Measurements from ENCODE around the gene EXOC4. TPM values are rescaled to one million over a fixed set of nuclear protein-coding genes. Genes with fewer than 3 reads are reported as not detected.

Gene EXOC4
- total and polyA plus RNA-seq, 2 of the 8 experiments (the other 6 are each of a cell fraction or from before 2014, with no cell fraction given): 27.0 to 67.3 TPM

- TF ChIP-seq, protein P1, sequence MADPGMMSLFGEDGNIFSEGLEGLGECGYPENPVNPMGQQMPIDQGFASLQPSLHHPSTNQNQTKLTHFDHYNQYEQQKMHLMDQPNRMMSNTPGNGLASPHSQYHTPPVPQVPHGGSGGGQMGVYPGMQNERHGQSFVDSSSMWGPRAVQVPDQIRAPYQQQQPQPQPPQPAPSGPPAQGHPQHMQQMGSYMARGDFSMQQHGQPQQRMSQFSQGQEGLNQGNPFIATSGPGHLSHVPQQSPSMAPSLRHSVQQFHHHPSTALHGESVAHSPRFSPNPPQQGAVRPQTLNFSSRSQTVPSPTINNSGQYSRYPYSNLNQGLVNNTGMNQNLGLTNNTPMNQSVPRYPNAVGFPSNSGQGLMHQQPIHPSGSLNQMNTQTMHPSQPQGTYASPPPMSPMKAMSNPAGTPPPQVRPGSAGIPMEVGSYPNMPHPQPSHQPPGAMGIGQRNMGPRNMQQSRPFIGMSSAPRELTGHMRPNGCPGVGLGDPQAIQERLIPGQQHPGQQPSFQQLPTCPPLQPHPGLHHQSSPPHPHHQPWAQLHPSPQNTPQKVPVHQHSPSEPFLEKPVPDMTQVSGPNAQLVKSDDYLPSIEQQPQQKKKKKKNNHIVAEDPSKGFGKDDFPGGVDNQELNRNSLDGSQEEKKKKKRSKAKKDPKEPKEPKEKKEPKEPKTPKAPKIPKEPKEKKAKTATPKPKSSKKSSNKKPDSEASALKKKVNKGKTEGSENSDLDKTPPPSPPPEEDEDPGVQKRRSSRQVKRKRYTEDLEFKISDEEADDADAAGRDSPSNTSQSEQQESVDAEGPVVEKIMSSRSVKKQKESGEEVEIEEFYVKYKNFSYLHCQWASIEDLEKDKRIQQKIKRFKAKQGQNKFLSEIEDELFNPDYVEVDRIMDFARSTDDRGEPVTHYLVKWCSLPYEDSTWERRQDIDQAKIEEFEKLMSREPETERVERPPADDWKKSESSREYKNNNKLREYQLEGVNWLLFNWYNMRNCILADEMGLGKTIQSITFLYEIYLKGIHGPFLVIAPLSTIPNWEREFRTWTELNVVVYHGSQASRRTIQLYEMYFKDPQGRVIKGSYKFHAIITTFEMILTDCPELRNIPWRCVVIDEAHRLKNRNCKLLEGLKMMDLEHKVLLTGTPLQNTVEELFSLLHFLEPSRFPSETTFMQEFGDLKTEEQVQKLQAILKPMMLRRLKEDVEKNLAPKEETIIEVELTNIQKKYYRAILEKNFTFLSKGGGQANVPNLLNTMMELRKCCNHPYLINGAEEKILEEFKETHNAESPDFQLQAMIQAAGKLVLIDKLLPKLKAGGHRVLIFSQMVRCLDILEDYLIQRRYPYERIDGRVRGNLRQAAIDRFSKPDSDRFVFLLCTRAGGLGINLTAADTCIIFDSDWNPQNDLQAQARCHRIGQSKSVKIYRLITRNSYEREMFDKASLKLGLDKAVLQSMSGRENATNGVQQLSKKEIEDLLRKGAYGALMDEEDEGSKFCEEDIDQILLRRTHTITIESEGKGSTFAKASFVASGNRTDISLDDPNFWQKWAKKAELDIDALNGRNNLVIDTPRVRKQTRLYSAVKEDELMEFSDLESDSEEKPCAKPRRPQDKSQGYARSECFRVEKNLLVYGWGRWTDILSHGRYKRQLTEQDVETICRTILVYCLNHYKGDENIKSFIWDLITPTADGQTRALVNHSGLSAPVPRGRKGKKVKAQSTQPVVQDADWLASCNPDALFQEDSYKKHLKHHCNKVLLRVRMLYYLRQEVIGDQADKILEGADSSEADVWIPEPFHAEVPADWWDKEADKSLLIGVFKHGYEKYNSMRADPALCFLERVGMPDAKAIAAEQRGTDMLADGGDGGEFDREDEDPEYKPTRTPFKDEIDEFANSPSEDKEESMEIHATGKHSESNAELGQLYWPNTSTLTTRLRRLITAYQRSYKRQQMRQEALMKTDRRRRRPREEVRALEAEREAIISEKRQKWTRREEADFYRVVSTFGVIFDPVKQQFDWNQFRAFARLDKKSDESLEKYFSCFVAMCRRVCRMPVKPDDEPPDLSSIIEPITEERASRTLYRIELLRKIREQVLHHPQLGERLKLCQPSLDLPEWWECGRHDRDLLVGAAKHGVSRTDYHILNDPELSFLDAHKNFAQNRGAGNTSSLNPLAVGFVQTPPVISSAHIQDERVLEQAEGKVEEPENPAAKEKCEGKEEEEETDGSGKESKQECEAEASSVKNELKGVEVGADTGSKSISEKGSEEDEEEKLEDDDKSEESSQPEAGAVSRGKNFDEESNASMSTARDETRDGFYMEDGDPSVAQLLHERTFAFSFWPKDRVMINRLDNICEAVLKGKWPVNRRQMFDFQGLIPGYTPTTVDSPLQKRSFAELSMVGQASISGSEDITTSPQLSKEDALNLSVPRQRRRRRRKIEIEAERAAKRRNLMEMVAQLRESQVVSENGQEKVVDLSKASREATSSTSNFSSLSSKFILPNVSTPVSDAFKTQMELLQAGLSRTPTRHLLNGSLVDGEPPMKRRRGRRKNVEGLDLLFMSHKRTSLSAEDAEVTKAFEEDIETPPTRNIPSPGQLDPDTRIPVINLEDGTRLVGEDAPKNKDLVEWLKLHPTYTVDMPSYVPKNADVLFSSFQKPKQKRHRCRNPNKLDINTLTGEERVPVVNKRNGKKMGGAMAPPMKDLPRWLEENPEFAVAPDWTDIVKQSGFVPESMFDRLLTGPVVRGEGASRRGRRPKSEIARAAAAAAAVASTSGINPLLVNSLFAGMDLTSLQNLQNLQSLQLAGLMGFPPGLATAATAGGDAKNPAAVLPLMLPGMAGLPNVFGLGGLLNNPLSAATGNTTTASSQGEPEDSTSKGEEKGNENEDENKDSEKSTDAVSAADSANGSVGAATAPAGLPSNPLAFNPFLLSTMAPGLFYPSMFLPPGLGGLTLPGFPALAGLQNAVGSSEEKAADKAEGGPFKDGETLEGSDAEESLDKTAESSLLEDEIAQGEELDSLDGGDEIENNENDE (IDR thresholded peaks at IDR 0.05; ENCODE audit: insufficient replicate concordance, low read length): no peak
- TF ChIP-seq CBX5 (IDR thresholded peaks at IDR 0.05; ENCODE audit: low read depth, low read length) (no peak), JUND (IDR thresholded peaks at IDR 0.05; ENCODE audit: low read length) (no peak), SP2 (IDR thresholded peaks at IDR 0.05; ENCODE audit: low read length) (no peak), ASH2L (IDR thresholded peaks at IDR 0.05; ENCODE audit: low read length) (no peak), CREB1 (IDR thresholded peaks at IDR 0.05) (no peak), FOSL1 (IDR thresholded peaks at IDR 0.05; ENCODE audit: insufficient read depth, low read depth, low read length) (no peak), POU5F1 (IDR thresholded peaks at IDR 0.05; ENCODE audit: low read depth, low read length) (no peak), ZNF274 (IDR thresholded peaks at IDR 0.05; ENCODE audit: borderline replicate concordance, extremely low read depth, low read length) (no peak)
- TF ChIP-seq, protein P2, sequence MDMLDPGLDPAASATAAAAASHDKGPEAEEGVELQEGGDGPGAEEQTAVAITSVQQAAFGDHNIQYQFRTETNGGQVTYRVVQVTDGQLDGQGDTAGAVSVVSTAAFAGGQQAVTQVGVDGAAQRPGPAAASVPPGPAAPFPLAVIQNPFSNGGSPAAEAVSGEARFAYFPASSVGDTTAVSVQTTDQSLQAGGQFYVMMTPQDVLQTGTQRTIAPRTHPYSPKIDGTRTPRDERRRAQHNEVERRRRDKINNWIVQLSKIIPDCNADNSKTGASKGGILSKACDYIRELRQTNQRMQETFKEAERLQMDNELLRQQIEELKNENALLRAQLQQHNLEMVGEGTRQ (IDR thresholded peaks at IDR 0.05; ENCODE audit: low read length): no peak
These were observed 635.4 kb downstream of the EXOC4 start (continued) for GRCh38 chr7:133888061-133888930.
